NCI-H748 (cell line): Measurements from ENCODE around the gene GCK.

ENCODE experiments used
- DNase-seq: peaks from one replicate; lab custom pipeline; 2025; ENCODE audit not compliant: unreplicated experiment; lab: John Stamatoyannopoulos, UW

Gene GCK

DNA sequence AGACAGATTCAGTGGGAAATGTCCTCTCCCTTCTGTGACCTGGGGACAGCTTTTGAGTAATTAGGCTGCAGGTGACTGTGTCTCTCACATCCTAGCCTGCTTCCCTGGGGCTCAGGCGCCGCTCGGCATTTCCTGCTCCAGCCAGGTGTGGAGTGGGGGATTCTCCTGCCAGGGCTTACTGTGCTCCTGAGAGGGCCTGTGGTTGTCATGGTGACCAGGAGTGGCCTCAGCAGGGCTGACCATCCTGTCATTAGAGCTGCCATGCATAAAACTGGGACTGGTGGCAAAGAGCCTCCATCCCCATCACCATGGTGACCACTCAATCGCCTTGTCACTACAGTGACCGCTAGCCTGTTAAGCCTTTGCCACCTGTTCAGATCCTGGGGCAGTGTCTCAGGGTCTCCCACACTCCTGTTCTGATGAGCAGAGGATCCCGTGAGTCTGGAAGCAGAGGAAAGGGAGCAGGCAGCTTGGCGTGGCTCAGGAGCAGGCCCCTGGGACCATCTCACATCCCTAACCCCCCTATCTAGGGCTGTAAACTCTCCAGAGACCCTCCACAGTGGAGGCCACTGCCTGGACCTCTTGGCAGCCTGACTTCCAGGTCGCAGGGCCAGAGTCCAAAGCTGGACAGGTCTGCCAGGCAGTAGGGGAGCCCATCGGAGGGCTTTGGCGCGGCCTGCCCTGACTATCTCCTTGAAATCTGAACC lies at the start of gene GCK:
Gene GCK (minus strand): TSS at position 154 of the 707 bp plus-strand sequence. CDS start 486 bp downstream, outside the sequence.
- DNase-seq: peak; percentile 99

DNA sequence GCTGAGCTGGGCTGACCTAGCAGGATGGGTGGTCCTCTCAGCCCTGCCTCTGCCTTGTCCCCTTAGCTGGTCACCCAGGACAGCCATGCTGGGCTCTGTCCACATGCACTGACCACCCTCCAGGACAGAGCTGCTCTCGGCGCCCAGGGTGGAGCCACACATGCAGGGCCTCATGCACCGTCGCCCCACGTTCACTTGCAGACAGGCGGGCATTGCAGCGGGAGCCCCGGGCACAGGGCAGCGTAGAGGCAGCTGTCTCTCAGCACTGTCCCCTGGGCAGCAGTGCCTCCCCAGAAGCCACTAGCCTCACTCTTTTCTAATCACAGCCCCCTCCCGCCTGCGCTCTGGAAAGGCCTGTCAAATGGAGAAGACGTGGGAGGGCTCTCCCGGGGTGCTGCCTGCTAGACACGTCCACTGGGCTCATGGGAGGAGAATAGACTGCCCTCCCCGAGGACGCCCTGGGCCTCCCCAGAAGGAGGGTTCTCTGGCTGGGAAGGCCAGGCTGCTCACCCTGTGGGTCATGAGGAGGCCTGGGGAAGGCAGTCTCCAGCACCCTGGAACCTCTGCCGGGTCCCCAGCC lies 49.0 kb upstream of the GCK start:
- no peak for DNase-seq

DNA sequence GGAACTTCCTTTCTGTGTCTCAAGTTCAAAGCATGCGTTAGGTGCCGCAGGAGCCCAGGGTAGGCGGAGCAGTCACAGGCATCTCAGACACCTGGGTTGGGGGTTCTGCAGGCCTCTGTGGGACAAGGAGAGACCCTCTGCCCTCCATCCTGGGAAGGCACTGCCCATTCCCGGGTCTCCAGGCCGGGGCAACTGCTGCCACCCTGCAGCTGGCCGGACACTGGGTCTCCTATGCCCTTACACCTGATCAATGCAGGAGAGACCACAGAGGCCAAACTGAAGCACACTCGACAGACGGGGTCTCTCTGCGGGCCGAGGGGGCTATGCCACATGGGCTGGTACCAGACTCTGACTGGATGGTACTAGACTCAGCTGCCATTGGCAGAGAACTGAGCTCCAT lies 48.5 kb upstream of the GCK start:
- no peak for DNase-seq

DNA sequence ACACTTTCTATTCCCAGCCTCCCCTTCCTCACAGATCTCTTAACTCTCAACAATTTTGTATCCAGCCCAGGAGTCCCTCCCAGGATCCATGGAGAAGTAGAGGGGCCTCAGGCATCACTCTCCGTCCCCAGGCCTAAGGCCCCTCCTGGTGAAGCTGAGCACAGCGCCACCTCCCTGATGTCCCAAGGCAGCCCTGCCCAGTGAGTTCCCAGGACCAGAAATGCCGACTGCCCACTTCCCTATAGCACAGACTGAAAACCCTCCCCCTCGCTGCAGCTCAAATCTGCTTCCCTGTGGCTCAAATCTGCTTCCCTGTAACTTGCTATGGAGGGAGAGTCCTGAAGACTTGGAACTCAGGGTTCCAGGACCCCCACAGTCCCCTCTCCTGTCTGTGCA lies 47.1 kb upstream of the GCK start:
- no peak for DNase-seq

DNA sequence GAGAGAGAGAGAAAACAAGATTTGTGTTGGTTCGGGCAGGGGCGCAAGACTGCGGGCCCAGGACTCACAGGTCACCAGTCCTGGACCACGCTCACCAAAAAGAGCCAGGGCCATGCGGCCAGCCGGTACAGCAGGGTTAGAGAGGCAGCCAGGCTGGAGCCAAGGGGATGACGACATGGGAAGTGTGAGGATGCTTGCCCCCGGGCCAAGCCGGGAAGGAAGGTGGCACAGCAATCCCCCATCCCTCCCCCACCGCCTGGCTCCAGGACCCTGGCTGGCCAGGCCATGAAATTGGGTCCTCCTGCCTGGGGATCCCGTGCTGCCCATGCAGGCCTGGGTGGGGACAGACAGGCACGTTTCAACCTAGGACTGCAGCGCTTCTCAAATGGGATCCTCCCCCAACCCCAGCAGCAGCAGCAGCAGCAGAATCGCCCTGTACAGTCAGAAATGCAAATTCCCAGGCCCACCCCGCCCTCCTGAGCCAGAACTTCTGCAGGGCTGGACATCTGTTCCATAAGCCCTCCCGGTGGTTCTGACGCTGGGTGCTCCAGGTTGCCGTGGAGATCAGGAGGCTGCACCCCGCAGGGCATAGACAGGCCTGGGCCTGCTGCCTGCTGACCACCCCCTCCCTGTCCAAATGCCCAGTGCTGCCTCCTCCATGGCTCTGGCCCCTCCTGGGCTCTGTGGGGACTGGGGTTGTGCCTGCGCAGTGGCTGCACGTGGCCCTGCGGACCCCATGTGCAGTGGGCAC lies 46.5 kb upstream of the GCK start:
- peak; percentile 54 for DNase-seq

DNA sequence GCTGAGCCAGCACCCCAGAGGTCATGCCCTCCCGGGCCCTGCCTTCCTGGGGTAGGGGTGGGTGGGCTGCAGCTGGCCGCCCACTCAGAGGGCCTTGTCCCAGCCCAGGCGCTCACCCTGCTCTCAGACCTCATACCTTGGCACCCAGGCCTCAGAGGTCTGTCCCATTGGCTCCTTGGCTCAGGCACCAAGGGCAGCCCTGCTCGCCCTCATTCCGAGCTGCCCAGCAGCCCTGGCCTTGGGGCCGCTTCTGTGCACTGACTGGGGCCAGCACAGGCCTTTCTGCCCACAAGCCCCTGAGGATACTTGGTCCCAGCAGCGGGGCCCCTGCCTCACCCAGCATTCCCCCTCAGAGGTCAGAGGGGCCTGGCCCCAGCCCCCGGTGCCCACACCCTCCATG lies 45.8 kb upstream of the GCK start:
- DNase-seq: no peak

DNA sequence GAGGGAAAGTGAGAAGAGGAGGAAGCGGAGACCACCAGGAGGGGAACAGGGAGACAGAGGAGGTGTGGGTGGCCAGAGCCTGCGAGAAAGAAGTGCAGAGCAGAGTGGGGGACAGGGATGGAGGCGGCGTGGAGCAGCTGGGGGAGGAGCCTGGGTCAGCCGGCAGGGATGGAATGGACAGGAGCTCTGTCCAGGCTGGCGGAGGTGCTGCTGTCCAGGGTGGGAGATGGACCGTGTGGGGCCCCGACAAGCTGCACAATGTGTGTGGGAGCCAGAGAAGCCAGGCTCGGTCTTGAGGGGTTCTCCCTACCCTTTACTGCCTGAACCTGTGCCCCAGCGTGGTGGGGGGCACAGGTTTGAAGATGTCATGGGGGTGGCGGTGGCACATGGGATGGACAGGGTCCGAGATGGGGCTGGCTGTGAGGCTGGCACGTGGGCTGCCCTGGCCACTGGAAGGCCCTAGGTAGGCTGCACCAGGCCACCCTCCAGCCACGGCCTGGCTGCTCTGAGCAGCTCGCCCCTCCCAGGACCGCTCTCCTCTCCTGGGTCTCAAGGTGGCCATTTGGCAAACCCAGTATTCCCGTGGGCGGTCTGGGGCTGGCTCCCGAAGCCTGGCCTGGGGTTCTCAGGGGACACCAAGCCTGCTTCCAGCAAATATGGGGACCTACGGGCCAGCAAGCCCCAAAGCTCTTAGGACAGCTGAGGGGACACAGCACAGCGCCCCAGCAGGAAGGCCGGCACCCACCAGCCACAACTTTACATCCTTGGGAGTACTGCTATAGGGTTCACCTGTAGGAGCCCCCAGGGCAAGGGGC lies 43.9 kb upstream of the GCK start:
- DNase-seq: no peak

DNA sequence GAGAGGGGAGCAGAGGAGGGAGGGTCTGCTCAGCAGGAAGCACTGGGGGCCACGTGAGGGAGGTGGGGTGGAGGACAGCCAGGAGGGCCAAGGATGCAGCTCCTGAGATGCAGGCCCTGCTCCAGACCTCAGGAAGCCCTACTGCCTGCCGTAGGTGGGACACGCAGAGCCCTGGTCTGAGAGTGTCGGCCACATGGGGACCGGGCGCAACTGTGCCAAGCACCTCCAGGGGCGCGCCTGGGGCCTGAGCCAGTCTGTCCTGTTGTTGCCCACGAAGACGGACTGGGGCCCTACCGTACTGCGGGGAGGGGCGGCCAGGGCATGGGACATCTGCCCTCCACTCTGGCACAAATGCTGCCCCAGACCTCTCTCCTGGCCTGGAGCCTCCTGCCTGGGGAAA lies 43.2 kb upstream of the GCK start:
- DNase-seq: no peak

DNA sequence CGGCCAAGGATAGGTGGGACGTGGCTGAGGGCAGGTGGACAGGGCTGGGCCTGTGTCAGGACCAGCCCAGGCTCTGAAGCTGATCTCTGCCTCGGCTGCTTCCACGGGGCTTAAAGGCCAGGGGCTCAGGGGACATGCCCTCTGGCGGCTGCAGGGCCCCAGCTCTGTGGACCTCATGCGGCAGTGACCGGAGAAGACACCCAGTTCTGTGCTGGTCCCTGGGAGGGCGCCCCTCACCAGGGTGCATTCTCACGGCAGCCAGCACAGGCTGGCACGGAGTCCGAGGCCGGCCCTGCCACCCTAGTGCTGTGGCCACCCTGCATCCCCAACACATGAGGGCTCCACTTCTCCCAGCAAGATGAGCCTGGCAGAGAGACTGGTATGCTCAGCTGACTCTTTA lies 41.8 kb upstream of the GCK start:
- no peak for DNase-seq

DNA sequence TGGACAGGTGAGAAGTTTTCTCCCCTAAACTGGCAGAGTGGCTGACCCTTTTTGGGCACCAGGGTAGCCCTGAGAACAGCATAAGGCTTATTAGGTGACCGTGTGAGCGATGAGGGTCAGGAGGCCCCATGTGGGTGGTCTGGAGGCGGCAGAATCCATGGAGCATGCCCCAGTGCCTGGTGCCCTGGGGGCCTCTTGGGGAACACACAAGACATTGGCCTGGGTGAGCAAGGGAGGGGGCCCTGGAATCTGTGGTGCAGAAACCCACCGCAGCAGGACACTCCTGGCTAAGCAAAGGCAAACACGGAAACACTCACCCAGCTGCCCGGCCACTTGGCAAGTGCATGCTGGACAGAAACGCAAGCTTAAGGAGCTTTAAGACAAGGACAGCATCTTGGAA lies 41.0 kb upstream of the GCK start:
- DNase-seq: no peak

DNA sequence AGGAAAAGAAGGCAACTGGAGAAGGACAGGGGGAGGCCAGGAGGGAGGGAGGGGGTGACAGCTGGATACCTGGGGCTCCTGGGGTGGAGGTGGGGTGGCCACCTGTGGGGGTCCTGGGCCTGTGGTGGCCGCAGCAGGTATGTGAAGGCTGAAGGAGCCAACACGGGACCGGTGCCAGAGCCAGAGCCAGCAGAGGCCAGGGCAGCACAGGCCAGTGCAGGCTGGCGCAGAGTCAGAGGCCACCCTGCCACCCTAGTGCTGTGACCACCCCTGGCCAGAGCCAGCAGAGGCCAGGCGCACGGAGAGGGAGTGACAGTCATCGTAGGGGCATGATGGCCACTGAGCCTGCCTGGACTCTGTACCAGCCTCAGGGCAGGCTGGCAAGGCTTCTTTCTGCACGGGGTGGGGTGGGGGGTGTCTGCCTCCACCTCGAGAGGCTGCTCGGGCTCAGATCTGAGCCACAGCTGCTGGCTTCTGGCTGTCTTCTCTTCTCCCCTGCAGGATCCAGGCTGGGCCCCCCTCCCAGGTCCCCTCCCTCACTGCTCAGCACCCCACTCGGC lies 40.4 kb upstream of the GCK start:
- no peak for DNase-seq

DNA sequence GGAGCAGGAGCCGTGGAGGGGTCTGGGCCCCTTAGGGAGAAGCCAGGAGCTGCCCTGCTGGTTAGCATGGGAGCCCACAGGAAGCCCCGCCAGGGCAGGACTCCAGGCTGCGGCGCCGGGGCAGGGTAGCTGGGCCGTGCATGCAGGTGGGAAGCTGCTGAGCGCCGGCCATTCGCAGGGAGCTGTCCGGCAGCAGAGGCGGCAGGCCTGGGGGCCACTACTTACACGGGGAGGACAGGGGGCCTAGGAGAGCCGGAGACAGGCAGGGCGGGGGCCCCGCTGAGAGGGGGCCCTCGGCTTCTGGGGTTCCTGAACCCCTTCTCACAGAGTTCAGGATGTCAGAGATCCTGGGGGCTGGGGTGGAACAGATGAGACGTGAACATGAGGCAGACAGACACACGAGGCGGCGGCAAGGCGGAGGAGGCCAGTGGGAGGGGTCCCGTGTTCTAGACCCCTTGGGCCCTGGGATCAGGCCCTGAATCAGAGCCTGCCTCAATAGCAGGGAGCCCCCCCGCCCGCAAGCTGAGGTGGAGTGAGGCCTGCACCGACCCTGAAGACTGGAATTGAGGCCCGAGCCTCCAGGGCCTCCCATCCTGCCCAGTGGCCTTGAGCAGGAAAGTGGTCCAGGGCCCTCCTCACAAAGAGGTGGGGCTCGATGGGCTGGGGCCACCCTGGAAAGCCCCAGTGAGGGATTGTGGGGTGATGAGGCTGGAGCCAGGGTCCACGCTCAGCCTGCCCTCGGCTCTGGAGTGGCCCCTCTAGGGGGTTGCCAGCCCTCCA lies 39.5 kb upstream of the GCK start:
- no peak for DNase-seq

DNA sequence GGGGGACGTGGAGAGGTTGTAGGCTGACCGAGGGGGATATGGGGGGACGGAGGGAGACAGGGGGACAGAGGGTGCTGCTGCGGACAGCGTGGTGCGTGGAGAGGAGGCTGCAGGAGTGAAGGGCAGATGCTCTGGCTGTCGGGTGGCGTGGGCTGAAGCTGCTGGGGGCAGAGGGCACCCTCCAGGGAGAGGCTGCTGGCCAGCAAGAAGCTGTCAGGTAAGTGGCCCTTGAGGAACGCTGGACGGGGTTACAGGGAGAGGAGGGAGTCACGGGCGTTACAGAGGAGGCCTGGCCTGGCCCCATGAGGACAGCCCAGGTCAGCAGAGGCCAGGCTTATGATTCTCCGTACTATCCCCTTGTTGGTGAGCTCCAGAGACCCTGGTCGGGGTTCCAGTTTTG lies 38.7 kb upstream of the GCK start:
- DNase-seq: no peak

DNA sequence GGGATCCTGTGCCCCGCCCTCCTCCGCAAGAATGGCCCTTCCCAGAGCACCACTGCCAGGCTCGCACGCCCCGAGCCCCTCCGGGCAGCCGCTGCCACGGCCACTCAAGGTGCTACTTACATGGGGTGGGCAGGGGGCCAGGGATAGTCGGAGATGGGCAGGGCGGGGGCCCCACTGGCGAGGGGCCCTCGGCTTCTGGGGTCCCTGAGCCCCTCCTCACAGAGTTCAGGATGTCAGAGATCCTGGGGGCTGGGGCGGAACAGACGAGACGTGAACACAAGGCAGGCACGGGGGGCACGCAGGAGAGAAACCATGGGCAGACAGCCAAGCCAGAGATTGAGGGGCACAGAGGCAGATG lies 37.1 kb upstream of the GCK start:
- DNase-seq: no peak

DNA sequence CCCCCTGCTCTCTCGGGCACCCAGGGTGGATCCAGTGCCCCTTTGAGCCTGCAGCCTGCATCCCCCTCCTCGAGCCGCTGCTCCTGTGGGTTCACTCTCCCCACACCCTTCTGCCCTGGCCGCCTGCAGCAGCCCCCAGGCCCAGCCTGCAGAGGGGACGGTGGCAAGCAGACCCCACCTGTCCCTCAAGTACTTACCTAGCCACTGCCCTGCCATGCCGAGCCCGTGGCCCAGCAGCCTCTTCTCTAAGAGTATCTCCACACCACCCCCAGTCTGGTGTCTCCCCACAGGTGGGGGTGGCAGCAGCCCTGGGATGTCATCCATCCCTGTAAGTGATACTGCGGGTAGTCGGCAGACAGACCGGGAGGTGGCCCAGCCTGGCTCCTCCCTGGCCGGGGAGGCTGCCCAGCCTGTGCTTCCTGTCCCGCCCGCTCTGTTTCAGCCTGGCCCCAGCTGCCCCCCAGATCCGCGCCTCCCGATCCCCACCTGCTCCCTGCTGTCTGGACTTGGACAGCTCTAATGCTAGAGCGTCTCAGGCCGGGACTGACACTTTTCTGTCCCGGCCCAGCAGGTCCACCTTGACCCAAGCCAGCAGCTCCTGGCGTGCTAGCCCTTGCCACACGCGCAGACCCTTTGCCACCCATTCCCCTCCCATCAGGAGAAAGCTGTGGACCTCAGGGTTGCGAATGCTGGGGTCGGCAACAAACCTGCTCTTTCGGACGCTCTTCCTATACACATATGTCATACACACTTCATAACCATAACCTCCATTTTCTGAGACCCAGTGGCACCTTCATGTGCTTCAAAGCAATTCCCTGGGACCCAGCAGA lies 36.5 kb upstream of the GCK start:
- peak; percentile 25 for DNase-seq

DNA sequence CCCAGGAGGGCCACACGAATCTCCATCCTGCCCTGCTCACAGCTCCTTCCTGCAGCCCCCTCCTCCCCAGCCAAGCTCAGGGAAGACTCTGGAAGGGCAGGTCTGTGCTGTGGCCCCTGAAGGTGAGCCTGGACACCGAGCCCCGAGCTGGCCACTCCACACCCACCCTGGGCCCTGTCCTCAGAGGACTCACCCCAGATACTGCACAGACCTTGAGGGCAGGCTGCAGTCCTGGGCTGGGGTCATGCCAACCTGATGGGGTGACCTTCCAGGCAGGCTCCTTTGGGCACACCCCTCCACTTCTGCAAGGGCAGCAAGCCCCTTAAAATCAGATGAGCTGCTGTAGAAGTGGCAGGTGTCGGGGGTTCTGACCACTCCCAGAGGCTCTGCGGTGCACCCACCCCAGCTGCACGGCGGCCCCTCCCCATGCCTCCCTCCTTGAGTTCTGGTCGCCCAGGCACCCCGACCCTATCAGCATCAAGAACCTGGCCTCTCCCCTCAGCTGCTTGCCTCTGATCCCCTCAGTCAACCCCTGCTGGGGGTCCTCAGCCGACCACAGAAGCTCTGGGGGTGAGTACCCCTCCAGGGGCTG lies 35.8 kb upstream of the GCK start:
- no peak for DNase-seq

DNA sequence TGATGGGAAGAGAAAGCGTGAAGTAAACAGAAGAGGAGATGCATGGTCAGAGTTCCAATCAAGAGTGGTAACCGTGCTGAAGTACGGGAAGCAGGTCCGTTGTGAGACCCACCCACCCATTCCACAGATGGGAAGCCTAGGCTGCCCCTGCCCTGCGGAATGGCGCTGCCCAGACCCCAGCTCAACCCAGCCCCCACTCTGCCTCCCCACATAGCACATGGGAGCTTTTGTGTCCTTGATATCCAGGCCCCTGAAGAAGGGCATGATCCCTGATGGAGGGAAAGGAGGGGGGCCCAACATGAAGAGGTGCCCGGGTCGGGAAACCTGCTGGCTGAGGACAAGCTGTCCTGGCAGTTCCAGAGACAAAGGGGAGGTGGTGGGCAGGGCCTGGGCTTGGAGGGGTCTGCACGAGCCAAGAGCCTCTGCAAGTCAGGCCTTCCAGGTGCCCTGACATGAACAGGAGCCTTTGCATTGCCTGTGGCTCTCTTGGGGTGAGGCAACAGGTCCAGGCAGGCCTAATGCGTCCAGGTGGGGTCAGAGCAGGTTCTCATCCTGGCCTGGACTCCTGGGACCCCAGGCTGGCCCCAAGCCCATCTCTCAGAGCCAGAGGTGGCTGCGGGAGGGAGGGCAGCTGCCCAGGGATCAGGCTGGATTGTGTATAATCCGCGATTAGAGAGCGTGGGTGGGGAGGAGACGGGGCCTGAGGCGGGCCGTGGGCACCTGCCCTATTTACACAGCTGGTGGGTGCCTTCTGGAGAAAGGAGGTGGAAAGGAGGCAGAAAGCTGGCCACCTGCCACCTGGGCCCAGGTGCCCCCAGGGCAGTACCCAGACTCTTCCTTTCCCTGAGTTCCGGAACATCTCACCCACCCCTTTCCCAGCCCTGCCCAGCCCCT lies 35.1 kb upstream of the GCK start:
- DNase-seq: peak; percentile 87

DNA sequence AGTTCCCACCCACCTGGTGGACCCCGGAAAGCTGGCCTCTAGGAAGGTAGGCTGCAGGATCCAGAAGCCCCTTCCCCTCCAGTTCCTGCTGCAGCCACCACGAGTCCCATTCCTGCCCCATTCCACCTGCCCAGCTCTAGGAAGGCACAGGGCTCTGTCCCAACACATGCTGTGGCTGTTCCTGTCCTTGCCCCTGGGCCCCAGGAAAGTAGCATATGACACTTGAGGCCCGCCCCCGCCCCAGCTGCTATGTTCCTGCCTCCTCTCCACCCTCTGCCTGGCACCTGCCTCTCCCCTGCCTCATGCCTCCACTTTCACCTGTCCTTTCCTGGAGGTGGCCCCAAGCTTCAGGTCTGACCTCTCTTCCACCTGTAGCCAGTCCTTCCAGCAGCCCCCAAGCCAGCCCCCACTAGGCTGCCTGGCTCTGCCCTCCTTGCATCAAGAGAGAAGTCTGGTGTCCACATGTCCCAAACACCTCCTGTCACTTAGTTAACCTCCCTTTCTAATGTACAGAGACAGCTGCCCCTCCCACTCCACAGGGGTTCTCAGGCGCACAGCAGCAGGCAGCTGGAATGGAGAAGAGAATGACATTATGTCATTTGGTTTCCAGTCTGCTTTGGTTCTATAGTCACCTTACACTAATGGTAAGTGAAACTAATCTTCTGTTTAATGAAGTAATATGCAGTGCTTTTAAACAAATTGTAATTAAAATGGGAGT lies 34.3 kb upstream of the GCK start:
- peak; percentile 85 for DNase-seq
